ENCODE data around the gene UBE2L6. TPM values are rescaled to one million over a fixed set of nuclear protein-coding genes. Genes with fewer than 3 reads are reported as not detected.

UBE2L6 gene
- total RNA-seq, 1 experiment from 2014 or later = 38.8 TPM

DNA sequence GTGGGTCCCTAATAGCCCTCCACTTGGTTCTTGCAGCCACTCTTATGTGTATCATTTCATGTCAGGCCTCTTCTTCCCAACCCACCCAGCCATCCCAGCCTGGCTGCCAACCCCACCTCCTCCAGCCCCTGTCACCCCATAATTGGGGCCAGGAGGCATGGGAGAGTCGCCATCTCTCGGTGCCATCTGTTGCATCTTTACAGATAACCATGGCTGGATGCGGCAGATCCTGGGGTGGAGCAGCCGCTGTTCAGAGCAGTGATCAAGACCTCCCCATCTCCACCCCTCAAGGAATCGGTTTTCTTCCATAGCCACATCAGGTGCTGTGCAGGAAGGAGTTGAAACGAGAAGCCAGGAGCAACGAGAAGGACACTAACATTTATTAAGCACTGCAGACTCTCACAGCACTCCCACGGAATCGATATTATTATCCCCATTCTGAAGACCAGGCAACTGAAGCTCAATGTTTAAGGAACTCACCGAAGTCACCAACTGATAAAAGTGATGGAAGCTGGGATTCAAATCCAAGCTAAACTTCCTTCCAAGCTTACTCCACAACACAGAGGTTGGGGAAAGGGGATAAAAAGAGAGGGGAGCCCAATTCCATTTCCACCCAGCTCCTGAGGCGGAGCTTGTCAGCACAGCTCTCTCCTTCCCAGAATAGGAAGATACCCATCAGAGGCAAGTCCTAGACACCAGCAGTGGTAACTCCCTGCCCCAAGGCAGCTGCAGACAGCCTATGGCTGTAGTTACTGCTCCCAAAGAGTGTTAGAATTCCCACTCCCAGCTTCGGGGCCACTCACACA, 54.6 kb downstream of the UBE2L6 start:
- POLR2A ChIA-PET = interaction anchor here (0.6 to 3.9 kb wide), 2 partner anchors 15 to 19 kb away, joined by 3 to 37 read pairs; no protein-coding TSS in a partner anchor
- peak overlapping the region; percentile 21 for H3K4me3 Mint-ChIP-seq

DNA sequence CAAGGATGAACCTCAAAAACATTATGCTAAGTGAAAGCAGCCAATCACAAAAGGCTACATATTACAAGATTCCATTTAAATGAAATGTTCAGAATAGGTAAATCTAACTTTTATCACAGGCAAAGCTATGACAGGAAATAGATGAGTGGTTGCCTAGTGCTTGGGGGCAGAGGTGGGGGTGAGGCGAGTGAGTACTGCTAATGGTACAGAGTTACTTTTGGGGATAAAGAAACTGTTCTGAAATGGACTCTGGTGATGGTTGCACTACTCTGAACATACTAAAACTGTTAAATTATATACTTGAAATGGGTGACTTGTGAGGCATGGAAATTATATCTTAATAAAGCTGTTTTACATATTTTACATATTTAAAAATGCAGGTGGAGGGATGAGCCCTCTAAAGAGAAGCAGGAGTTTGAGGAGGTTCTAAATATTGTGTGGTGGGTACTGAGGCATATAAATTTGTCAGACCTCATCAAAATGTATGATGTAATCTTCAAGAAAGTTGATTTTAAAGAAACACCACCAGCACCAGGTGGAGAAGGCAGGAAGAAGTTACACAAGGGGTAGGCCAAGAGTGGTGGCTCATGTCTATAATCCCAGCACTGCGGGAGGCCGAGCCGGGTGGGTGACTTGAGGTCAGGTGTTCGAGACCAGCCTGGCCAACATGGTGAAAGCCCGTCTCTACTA, 55.6 kb downstream of the UBE2L6 start:
- peaks cover 20% of the 10 kb centered on the region for H3K4me1 Mint-ChIP-seq
- TF ChIP-seq, protein P1, sequence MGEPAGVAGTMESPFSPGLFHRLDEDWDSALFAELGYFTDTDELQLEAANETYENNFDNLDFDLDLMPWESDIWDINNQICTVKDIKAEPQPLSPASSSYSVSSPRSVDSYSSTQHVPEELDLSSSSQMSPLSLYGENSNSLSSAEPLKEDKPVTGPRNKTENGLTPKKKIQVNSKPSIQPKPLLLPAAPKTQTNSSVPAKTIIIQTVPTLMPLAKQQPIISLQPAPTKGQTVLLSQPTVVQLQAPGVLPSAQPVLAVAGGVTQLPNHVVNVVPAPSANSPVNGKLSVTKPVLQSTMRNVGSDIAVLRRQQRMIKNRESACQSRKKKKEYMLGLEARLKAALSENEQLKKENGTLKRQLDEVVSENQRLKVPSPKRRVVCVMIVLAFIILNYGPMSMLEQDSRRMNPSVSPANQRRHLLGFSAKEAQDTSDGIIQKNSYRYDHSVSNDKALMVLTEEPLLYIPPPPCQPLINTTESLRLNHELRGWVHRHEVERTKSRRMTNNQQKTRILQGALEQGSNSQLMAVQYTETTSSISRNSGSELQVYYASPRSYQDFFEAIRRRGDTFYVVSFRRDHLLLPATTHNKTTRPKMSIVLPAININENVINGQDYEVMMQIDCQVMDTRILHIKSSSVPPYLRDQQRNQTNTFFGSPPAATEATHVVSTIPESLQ (CRISPR knock-in tag; IDR thresholded peaks at IDR 0.05) = no peak
- TF ChIP-seq, protein P2, sequence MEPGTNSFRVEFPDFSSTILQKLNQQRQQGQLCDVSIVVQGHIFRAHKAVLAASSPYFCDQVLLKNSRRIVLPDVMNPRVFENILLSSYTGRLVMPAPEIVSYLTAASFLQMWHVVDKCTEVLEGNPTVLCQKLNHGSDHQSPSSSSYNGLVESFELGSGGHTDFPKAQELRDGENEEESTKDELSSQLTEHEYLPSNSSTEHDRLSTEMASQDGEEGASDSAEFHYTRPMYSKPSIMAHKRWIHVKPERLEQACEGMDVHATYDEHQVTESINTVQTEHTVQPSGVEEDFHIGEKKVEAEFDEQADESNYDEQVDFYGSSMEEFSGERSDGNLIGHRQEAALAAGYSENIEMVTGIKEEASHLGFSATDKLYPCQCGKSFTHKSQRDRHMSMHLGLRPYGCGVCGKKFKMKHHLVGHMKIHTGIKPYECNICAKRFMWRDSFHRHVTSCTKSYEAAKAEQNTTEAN (CRISPR knock-in tag; IDR thresholded peaks at IDR 0.05) = no peak
- TF ChIP-seq, protein P3, sequence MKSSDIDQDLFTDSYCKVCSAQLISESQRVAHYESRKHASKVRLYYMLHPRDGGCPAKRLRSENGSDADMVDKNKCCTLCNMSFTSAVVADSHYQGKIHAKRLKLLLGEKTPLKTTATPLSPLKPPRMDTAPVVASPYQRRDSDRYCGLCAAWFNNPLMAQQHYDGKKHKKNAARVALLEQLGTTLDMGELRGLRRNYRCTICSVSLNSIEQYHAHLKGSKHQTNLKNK (CRISPR knock-in tag; IDR thresholded peaks at IDR 0.05) = no peak
- TF ChIP-seq ZNF121 (CRISPR knock-in tag; IDR thresholded peaks at IDR 0.05) (no peak), SMAD3 (CRISPR knock-in tag; IDR thresholded peaks at IDR 0.05; ENCODE audit: borderline replicate concordance) (no peak), NR3C1 (CRISPR knock-in tag; conservative IDR thresholded peaks at IDR 0.05; ENCODE audit: low read depth) (no peak), EMX1 (CRISPR knock-in tag; IDR thresholded peaks at IDR 0.05) (no peak), NFYB (CRISPR knock-in tag; conservative IDR thresholded peaks at IDR 0.05; ENCODE audit: low read depth) (no peak), MXD4 (CRISPR knock-in tag; IDR thresholded peaks at IDR 0.05; ENCODE audit: borderline replicate concordance) (no peak)
- TF ChIP-seq, protein P4, sequence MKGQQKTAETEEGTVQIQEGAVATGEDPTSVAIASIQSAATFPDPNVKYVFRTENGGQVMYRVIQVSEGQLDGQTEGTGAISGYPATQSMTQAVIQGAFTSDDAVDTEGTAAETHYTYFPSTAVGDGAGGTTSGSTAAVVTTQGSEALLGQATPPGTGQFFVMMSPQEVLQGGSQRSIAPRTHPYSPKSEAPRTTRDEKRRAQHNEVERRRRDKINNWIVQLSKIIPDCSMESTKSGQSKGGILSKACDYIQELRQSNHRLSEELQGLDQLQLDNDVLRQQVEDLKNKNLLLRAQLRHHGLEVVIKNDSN (CRISPR knock-in tag; IDR thresholded peaks at IDR 0.05) = no peak
- TF ChIP-seq, protein P5, sequence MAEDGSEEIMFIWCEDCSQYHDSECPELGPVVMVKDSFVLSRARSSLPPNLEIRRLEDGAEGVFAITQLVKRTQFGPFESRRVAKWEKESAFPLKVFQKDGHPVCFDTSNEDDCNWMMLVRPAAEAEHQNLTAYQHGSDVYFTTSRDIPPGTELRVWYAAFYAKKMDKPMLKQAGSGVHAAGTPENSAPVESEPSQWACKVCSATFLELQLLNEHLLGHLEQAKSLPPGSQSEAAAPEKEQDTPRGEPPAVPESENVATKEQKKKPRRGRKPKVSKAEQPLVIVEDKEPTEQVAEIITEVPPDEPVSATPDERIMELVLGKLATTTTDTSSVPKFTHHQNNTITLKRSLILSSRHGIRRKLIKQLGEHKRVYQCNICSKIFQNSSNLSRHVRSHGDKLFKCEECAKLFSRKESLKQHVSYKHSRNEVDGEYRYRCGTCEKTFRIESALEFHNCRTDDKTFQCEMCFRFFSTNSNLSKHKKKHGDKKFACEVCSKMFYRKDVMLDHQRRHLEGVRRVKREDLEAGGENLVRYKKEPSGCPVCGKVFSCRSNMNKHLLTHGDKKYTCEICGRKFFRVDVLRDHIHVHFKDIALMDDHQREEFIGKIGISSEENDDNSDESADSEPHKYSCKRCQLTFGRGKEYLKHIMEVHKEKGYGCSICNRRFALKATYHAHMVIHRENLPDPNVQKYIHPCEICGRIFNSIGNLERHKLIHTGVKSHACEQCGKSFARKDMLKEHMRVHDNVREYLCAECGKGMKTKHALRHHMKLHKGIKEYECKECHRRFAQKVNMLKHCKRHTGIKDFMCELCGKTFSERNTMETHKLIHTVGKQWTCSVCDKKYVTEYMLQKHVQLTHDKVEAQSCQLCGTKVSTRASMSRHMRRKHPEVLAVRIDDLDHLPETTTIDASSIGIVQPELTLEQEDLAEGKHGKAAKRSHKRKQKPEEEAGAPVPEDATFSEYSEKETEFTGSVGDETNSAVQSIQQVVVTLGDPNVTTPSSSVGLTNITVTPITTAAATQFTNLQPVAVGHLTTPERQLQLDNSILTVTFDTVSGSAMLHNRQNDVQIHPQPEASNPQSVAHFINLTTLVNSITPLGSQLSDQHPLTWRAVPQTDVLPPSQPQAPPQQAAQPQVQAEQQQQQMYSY (CRISPR knock-in tag; IDR thresholded peaks at IDR 0.05) = no peak
- TF ChIP-seq, protein P6, sequence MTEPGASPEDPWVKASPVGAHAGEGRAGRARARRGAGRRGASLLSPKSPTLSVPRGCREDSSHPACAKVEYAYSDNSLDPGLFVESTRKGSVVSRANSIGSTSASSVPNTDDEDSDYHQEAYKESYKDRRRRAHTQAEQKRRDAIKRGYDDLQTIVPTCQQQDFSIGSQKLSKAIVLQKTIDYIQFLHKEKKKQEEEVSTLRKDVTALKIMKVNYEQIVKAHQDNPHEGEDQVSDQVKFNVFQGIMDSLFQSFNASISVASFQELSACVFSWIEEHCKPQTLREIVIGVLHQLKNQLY (CRISPR knock-in tag; IDR thresholded peaks at IDR 0.05) = no peak

More for the DNA sequence above, 54.6 kb downstream of the UBE2L6 start:
- H3K4me1 Mint-ChIP-seq = peaks cover 20% of the 10 kb centered on the region
- TF ChIP-seq, protein P7, sequence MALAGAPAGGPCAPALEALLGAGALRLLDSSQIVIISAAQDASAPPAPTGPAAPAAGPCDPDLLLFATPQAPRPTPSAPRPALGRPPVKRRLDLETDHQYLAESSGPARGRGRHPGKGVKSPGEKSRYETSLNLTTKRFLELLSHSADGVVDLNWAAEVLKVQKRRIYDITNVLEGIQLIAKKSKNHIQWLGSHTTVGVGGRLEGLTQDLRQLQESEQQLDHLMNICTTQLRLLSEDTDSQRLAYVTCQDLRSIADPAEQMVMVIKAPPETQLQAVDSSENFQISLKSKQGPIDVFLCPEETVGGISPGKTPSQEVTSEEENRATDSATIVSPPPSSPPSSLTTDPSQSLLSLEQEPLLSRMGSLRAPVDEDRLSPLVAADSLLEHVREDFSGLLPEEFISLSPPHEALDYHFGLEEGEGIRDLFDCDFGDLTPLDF (CRISPR knock-in tag; IDR thresholded peaks at IDR 0.05) = no peak
- no peak for TF ChIP-seq NR2C2 (CRISPR knock-in tag; IDR thresholded peaks at IDR 0.05)
- TF ChIP-seq, protein P8, sequence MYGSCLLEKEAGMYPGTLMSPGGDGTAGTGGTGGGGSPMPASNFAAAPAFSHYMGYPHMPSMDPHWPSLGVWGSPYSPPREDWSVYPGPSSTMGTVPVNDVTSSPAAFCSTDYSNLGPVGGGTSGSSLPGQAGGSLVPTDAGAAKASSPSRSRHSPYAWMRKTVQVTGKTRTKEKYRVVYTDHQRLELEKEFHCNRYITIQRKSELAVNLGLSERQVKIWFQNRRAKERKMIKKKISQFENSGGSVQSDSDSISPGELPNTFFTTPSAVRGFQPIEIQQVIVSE (CRISPR knock-in tag; IDR thresholded peaks at IDR 0.05; ENCODE audit: borderline replicate concordance) = no peak
- no peak for TF ChIP-seq ZNF219 (CRISPR knock-in tag; IDR thresholded peaks at IDR 0.05; ENCODE audit: borderline replicate concordance)
- no peak for TF ChIP-seq FOXP1 (CRISPR knock-in tag; IDR thresholded peaks at IDR 0.05; ENCODE audit: borderline replicate concordance)
- TF ChIP-seq, protein P3 (CRISPR knock-in tag; IDR thresholded peaks at IDR 0.05) = no peak
- TF ChIP-seq, protein P2 (CRISPR knock-in tag; IDR thresholded peaks at IDR 0.05) = no peak
- no peak for TF ChIP-seq MYBL2 (CRISPR knock-in tag; IDR thresholded peaks at IDR 0.05)
- TF ChIP-seq TEAD1 (CRISPR knock-in tag; IDR thresholded peaks at IDR 0.05) = no peak
- no peak for ATAC-seq
- no peak for DNase-seq (ENCODE audit: low spot score)
- CTCF ChIA-PET = interaction anchor here (0.9 to 6.9 kb wide), 9 partner anchors 12 to 162 kb away, joined by 3 to 147 read pairs (median 5); partner anchors contain the start of gene RTN4RL2
- H3K36me3 Mint-ChIP-seq = no peaks in the 10 kb centered on the region
- H3K27ac Mint-ChIP-seq = no peak overlapping the region
- H3K27me3 Mint-ChIP-seq (ENCODE audit: low read depth) = peaks cover 17% of the 10 kb centered on the region
- no peaks in the 10 kb centered on the region for H3K9me3 Mint-ChIP-seq

More for the DNA sequence above, 55.6 kb downstream of the UBE2L6 start:
- ATAC-seq (no peak), DNase-seq (ENCODE audit: low spot score) (no peak)
- H3K36me3 Mint-ChIP-seq = no peaks in the 10 kb centered on the region
- H3K9me3 Mint-ChIP-seq = no peaks in the 10 kb centered on the region
- peaks cover 9% of the 10 kb centered on the region for H3K27me3 Mint-ChIP-seq (ENCODE audit: low read depth)
- ChIA-PET CTCF (interaction anchor here (1.2 to 1.5 kb wide), 3 partner anchors 18 to 166 kb away, joined by 4 to 6 read pairs (median 4); no protein-coding TSS in a partner anchor), POLR2A (no interaction called here)
- H3K27ac Mint-ChIP-seq = no peak overlapping the region
- no peak overlapping the region for H3K4me3 Mint-ChIP-seq
